Spleen (tissue), 11 donors: ENCODE results near the gene ATXN1. TPM values are rescaled to one million over a fixed set of nuclear protein-coding genes. Genes with fewer than 3 reads are reported as not detected.

Experiments used
- DNase-seq: peaks from one replicate; pipeline ENCODE4 v3.0.0-alpha.2; 2020
- H3K27ac ChIP-seq, 8 donors: fragments of 200-600 bp; sonication (generic) in 7 of 8; 1 replicate in 4 of 8; 2 replicates in 4 of 8; pipeline versions ENCODE4 v1.5.0 to v1.8.0; 2016 to 2021; ENCODE audit warnings: inconsistent platforms in 4 of 8, mild to moderate bottlenecking in 4 of 8, moderate library complexity in 1 of 8
- H3K27me3 ChIP-seq, 7 donors: fragments of 200-600 bp; sonication (generic) in 6 of 7; replicated peaks in 1 of 7; 1 replicate in 4 of 7; 2 replicates in 3 of 7; pipeline versions ENCODE4 v1.5.0 to v1.8.0; 2016 to 2021; ENCODE audit warnings: inconsistent platforms in 3 of 7, mild to moderate bottlenecking in 1 of 7
- H3K36me3 ChIP-seq, 6 donors: fragments of 200-600 bp; sonication (generic) in 5 of 6; 1 replicate in 4 of 6; 2 replicates in 2 of 6; pipeline versions ENCODE4 v1.5.0 to v1.8.0; 2016 to 2021; ENCODE audit warnings: inconsistent platforms in 2 of 6
- H3K4me1 ChIP-seq, 6 donors: fragments of 200-600 bp; sonication (generic) in 5 of 6; 1 replicate in 3 of 6; 2 replicates in 3 of 6; pipeline versions ENCODE4 v1.5.0 to v1.8.0; 2016 to 2021; ENCODE audit warnings: inconsistent platforms in 3 of 6
- H3K4me3 ChIP-seq, 8 donors: fragments of 200-600 bp; sonication (generic) in 7 of 8; 1 replicate in 4 of 8; 2 replicates in 4 of 8; pipeline versions ENCODE4 v1.5.0 to v1.8.0; 2016 to 2021; ENCODE audit warnings: inconsistent platforms in 4 of 8, mild to moderate bottlenecking in 4 of 8, moderate library complexity in 2 of 8
- H3K9me3 ChIP-seq, 8 donors: fragments of 200-600 bp; sonication (generic) in 7 of 8; 1 replicate in 4 of 8; 2 replicates in 4 of 8; pipeline versions ENCODE4 v1.5.0 to v1.8.0; 2016 to 2021; ENCODE audit warnings: inconsistent platforms in 4 of 8
- POLR2A ChIP-seq, 3 donors: fragments of 450-650 bp; IDR thresholded peaks; one replicate each; pipeline ENCODE4 v1.5.1; 2017; ENCODE audit warnings: antibody characterized with exemption in 3 of 3, mild to moderate bottlenecking in 1 of 3
- POLR2AphosphoS5 ChIP-seq, 3 donors: sonication (generic); formaldehyde crosslinking; IDR thresholded peaks; one replicate each; pipeline ENCODE4 v1.5.1; 2017; ENCODE audit warnings: antibody characterized with exemption in 3 of 3
- WGBS, 5 donors: extraction: QIAGEN DNeasy Blood & Tissue Kit in 3 of 5; methylation state at CpG; one replicate each; pipeline versions ENCODE4 v1.1.5 to v1.1.7; 2013 to 2018; 5-methylcytosine and 5-hydroxymethylcytosine counted together
- intact Hi-C: fragments of 100-400 bp; cut with DNase I; formaldehyde crosslinking; loops from one replicate; pipeline ENCODE4 v1.15.0; 2023; ENCODE audit warnings: low total_unique reads
- polyA plus RNA-seq, 3 donors: library from polyadenylated mRNA; stranded (reverse); fragments of 200-250 nt; gene quantifications; one replicate each; pipeline ENCODE4 v1.2.1, GENCODE V29; 2013
- total RNA-seq, 7 donors: library from RNA; depleted of rRNA in 3 of 7; stranded (reverse); fragments of >200 nt in 3 of 7; fragmentation: NEBNext Ultra II Directional in 4 of 7; extraction: Animal tissue kit (Norgen Biotek cat#: 25700) in 4 of 7; gene quantifications; one replicate each; pipeline versions ENCODE4 v1.1.0 to v1.2.1, GENCODE V29; 2016 to 2021
- TF ChIP-seq, protein P1 (sequence below), 11 experiments: fragments of 200-600 bp in 7 of 11; fragments of 450-650 bp in 4 of 11; sonication (generic) in 4 of 11; IDR thresholded peaks in 8 of 11; conservative IDR thresholded peaks in 3 of 11; 1 replicate in 7 of 11; 2 replicates in 4 of 11; pipeline versions ENCODE4 v1.4.0 to v1.8.0; 2016 to 2021; ENCODE audit warnings: antibody characterized with exemption in 11 of 11, inconsistent platforms in 4 of 11, mild to moderate bottlenecking in 1 of 11
- donor health status: healthy with polysubstance abuse.
- donor health status: DM: no; HTN: no; CAD: no; lungs with moderate emphysema.
- donor health status: DM: no; HTN: no; CAD: no.
- donor health status: Bipolar disorder and iron deficiency.
- donor health status: healthy.
- donor health status: DM: no; HTN: no; CAD: no.
- donor health status: DM: yes; HTN: yes; CAD: no.

The ATXN1 gene
- total and polyA plus RNA-seq, 10 donors = 3.5 to 123 (median 73.9) TPM

GRCh38 chr6:16563628-16564240, 197.5 kb downstream of the ATXN1 start:
- Histone ChIP-seq H3K27ac (no peak overlapping the region), H3K4me3 (no peak overlapping the region), H3K27me3 (no peaks in the 10 kb centered on the region), H3K4me1 (no peaks in the 10 kb centered on the region), H3K9me3 (no peaks in the 10 kb centered on the region), H3K36me3 (peaks cover 0 to 14% (median 0%) of the 10 kb centered on the region in 6 donors)
- intact Hi-C loops = no loop called here
- 66 to 90% (median 81%) methylated on average over 10 of the region's 10 CpGs for WGBS, 5 donors
- DNase-seq = no peak
- TF ChIP-seq POLR2A (IDR thresholded peaks at IDR 0.05) (no peak), POLR2AphosphoS5 (IDR thresholded peaks at IDR 0.05) (no peak)
- TF ChIP-seq, protein P1, sequence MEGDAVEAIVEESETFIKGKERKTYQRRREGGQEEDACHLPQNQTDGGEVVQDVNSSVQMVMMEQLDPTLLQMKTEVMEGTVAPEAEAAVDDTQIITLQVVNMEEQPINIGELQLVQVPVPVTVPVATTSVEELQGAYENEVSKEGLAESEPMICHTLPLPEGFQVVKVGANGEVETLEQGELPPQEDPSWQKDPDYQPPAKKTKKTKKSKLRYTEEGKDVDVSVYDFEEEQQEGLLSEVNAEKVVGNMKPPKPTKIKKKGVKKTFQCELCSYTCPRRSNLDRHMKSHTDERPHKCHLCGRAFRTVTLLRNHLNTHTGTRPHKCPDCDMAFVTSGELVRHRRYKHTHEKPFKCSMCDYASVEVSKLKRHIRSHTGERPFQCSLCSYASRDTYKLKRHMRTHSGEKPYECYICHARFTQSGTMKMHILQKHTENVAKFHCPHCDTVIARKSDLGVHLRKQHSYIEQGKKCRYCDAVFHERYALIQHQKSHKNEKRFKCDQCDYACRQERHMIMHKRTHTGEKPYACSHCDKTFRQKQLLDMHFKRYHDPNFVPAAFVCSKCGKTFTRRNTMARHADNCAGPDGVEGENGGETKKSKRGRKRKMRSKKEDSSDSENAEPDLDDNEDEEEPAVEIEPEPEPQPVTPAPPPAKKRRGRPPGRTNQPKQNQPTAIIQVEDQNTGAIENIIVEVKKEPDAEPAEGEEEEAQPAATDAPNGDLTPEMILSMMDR (IDR thresholded peaks at IDR 0.05 in 8 of 11, conservative IDR thresholded peaks at IDR 0.05 in 3 of 11) = no peak

GRCh38 chr6:16562498-16562897, 198.8 kb downstream of the ATXN1 start:
- intact Hi-C loops = no loop called here
- Histone ChIP-seq H3K4me1 (no peaks in the 10 kb centered on the region), H3K27me3 (no peaks in the 10 kb centered on the region), H3K27ac (no peak overlapping the region), H3K9me3 (no peaks in the 10 kb centered on the region), H3K4me3 (no peak overlapping the region), H3K36me3 (peaks cover 0 to 14% (median 0%) of the 10 kb centered on the region in 6 donors)
- DNase-seq = no peak
- 70 to 95% (median 82%) methylated on average over 2 of the region's 2 CpGs for WGBS, 5 donors
- no peak for TF ChIP-seq POLR2A (IDR thresholded peaks at IDR 0.05)
- TF ChIP-seq, protein P1 (IDR thresholded peaks at IDR 0.05 in 8 of 11, conservative IDR thresholded peaks at IDR 0.05 in 3 of 11) = no peak
- TF ChIP-seq POLR2AphosphoS5 (IDR thresholded peaks at IDR 0.05) = no peak

DNA sequence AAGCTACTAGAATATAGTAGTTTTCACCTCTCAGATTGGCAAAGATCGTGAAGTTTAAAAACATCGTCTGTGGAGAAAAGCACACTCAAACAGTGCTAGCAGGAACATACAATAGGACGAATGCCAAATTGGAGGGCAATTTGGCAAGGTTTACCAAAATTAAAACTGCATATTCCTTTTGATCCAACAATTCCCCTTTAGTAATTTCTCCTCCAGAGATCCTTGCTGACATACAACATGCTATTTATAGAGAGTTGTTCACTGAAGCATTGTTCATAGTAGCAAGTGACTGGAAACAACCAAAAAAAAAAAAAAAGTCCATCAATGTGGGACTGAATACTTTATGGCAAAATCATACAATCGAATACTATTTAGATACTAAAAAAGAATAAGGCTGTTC, 202.2 kb downstream of the ATXN1 start:
- intact Hi-C loops = no loop called here
- no peak for TF ChIP-seq POLR2A (IDR thresholded peaks at IDR 0.05)
- no peak for TF ChIP-seq POLR2AphosphoS5 (IDR thresholded peaks at IDR 0.05)
- TF ChIP-seq, protein P1 (IDR thresholded peaks at IDR 0.05 in 8 of 11, conservative IDR thresholded peaks at IDR 0.05 in 3 of 11) = no peak
- Histone ChIP-seq H3K4me1 (no peaks in the 10 kb centered on the region), H3K36me3 (peaks cover 0 to 4% (median 0%) of the 10 kb centered on the region in 6 donors), H3K9me3 (no peaks in the 10 kb centered on the region), H3K27me3 (no peaks in the 10 kb centered on the region), H3K27ac (no peak overlapping the region), H3K4me3 (no peak overlapping the region)
- 81 to 95% (median 87%) methylated on average over 4 of the region's 4 CpGs for WGBS, 5 donors
- DNase-seq = no peak

DNA sequence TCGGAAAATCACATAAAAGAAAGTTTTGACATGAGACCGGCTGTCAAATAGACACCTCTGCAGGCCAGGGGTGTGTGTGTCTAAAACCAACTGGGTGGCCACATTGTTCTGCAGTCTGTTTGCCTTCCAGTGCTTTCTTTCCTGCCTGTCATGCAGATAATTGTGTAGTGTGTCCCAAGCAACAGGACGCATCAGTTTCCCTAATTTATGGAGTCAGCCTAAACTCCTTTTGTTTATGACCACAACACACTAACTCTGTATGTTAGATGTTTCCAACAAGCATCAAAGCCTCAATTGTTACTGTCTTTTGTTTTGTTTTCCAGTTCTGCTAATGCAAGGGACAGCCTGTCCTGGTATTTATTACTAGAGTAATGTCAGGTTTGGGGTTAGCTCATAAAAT, 205.7 kb downstream of the ATXN1 start:
- intact Hi-C loops = no loop called here
- no peak overlapping the region for H3K27ac ChIP-seq
- no peaks in the 10 kb centered on the region for H3K4me1 ChIP-seq
- peaks cover 0 to 26% (median 0%) of the 10 kb centered on the region in 6 donors for H3K36me3 ChIP-seq
- H3K4me3 ChIP-seq = no peak overlapping the region
- DNase-seq = no peak
- TF ChIP-seq, protein P1 (IDR thresholded peaks at IDR 0.05 in 8 of 11, conservative IDR thresholded peaks at IDR 0.05 in 3 of 11) = no peak
- TF ChIP-seq POLR2AphosphoS5 (IDR thresholded peaks at IDR 0.05) (no peak), POLR2A (IDR thresholded peaks at IDR 0.05) (no peak)
- H3K27me3 ChIP-seq = no peaks in the 10 kb centered on the region
- H3K9me3 ChIP-seq = no peaks in the 10 kb centered on the region
- 85 to 99% (median 97%) methylated on average over 3 of the region's 3 CpGs for WGBS, 5 donors
